Measurements from ENCODE around the gene PPP1R16B. TPM values are rescaled to one million over a fixed set of nuclear protein-coding genes. Genes with fewer than 3 reads are reported as not detected.

Gene PPP1R16B
- total RNA-seq, 1 donor = 0.09 TPM

- DNase-seq (ENCODE audit: low read depth) = no peak
- TF ChIP-seq CTCF (IDR thresholded peaks at IDR 0.05; ENCODE audit: insufficient read depth, low read length) = no peak
- no peak overlapping the region for H3K4me3 ChIP-seq (ENCODE audit: low read depth, low read length)
Observed at GRCh38 chr20:38774167-38774566, 31.3 kb upstream of the PPP1R16B start.

GRCh38 chr20:38776363-38776762, 29.1 kb upstream of the PPP1R16B start:
- no peak for DNase-seq (ENCODE audit: low read depth)
- no peak overlapping the region for H3K4me3 ChIP-seq (ENCODE audit: low read depth, low read length)
- TF ChIP-seq CTCF (IDR thresholded peaks at IDR 0.05; ENCODE audit: insufficient read depth, low read length) = no peak

GRCh38 chr20:38779247-38780097, 26.0 kb upstream of the PPP1R16B start:
- no peak overlapping the region for H3K4me3 ChIP-seq (ENCODE audit: low read depth, low read length)
- no peak for DNase-seq (ENCODE audit: low read depth)
- no peak for TF ChIP-seq CTCF (IDR thresholded peaks at IDR 0.05; ENCODE audit: insufficient read depth, low read length)

- no peak overlapping the region for H3K4me3 ChIP-seq (ENCODE audit: low read depth, low read length)
- no peak for TF ChIP-seq CTCF (IDR thresholded peaks at IDR 0.05; ENCODE audit: insufficient read depth, low read length)
- no peak for DNase-seq (ENCODE audit: low read depth)
Observed at GRCh38 chr20:38782275-38782674, 23.2 kb upstream of the PPP1R16B start.

GRCh38 chr20:38787870-38788269, 17.6 kb upstream of the PPP1R16B start:
- DNase-seq (ENCODE audit: low read depth) = no peak
- no peak overlapping the region for H3K4me3 ChIP-seq (ENCODE audit: low read depth, low read length)
- no peak for TF ChIP-seq CTCF (IDR thresholded peaks at IDR 0.05; ENCODE audit: insufficient read depth, low read length)

- no peak overlapping the region for H3K4me3 ChIP-seq (ENCODE audit: low read depth, low read length)
- DNase-seq (ENCODE audit: low read depth) = peak; percentile 22
- no peak for TF ChIP-seq CTCF (IDR thresholded peaks at IDR 0.05; ENCODE audit: insufficient read depth, low read length)
Observed at GRCh38 chr20:38789503-38790199, 15.8 kb upstream of the PPP1R16B start.

All from fibroblast of the aortic adventitia (primary cell).